Activated CD4-positive, alpha-beta T cell treated with anti-CD3 and anti-CD28 coated beads, Interleukin-2, Interleukin-6, amounts not matched to agents 100 ng/mL and 50 ng/mL, durations not matched to agents 16 hours and 8 hours (primary cell): Measurements from ENCODE around the gene TCF7L1.
"Not testable (repeated sequence)": the region's sequence is repeated elsewhere in the genome, so short reads cannot be mapped to it uniquely, and the experiment has no call there.

Experiments used
- DNase-seq: peaks from one replicate; pipeline ENCODE4 v3.0.0-alpha.2; 2020

The TCF7L1 gene, protein sequence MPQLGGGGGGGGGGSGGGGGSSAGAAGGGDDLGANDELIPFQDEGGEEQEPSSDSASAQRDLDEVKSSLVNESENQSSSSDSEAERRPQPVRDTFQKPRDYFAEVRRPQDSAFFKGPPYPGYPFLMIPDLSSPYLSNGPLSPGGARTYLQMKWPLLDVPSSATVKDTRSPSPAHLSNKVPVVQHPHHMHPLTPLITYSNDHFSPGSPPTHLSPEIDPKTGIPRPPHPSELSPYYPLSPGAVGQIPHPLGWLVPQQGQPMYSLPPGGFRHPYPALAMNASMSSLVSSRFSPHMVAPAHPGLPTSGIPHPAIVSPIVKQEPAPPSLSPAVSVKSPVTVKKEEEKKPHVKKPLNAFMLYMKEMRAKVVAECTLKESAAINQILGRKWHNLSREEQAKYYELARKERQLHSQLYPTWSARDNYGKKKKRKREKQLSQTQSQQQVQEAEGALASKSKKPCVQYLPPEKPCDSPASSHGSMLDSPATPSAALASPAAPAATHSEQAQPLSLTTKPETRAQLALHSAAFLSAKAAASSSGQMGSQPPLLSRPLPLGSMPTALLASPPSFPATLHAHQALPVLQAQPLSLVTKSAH

DNA sequence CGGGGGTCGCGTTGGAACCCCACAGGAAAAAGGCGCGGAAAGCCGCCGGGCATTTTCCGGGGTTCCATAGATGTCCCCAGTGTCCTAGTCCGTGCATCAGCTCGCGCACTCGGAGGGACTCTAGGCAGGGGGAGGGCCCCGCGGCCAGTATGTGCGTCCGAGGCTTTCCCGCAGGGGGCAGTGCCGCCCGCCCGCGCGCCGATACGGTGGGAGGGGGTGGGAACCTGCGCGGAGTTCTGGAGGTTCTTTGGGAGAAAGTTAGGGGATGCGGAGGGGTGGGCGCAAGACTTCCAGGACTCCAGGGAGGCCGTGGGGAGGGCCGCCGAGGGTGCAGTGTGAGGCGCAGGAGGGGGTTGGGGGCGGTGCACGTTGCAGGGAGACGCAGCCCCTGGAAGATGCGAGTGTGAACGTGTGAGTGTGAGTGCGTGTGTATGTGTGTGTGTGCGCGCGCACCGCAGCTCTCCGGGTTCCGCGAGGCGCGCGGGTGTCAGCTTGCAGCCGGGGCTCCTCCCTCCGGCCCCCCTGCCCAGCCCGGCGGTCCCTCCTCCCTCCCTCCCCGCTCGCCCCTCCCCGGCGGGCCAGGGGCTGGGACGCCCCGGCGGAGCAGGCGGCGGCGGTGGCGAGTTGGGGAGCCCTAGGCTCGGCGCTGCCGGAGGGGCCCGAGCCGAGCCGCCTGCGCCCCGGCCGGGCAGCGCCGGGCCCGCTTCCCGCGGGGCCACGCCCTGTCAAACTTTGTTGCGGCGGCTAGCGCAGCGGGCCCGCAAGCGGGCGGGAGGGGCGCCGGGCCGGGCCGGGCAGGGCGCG, at the start of gene TCF7L1:
TCF7L1 (plus strand) TSS at position 559 of the 804 bp plus-strand sequence. CDS start 293 bp downstream, outside the sequence.
- DNase-seq = peak; percentile 33

DNA sequence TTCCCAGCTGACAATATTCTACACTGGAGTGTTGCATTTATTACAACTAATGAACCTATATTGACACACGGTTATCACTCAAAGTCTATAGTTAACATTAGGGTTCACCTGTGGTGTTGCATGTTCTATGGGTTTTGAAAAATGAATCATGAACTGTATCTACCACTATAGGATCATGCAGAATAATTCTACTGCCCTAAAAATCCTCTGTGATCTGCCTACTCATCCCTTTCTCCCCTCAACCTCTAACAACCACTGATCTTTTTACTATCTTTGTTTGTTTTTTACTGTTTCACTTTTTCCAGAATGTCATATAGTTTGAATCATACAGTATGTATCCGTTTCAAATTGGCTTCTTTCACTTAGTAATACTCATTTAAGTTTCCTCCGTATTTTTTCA, 47.6 kb upstream of the TCF7L1 start:
- no peak for DNase-seq

DNA sequence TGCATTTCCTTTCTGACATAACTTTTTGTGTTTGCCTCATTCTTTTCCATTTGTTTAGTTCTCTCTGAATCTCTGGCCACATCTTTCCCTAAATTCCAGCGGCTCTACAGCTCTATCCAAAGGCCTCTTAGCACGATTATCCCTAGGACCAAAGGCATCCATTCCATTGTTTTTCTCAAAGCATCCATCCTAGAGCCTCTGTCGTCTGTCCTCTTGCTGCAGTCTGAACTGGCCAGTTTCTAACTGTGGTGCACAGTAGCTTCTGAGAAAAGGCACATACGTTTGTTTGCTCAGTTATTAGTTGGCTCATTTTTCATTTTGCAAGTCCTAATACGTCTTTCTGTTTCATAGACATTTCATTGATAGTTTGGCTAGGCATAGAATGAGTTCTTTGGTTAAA, 45.7 kb upstream of the TCF7L1 start:
- no peak for DNase-seq

DNA sequence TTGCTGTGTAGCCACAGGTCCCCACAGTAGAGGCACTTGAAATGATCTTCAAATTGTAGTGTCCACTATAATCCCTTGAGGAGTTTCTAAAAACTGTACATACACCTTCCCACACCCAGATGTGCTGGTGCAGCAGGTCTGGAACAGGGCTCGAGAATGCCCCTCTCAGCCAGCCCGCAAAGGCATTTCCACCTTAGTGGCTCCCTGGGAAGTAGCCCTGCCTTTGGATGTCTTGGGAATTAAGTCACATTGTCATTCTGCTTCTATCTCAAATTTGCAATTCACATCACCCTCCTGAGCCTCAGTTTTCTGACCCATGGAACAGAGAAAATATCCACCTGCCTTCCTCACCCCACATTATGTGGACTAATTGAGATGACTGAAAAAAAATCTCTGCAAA, 44.3 kb upstream of the TCF7L1 start:
- DNase-seq = no peak

DNA sequence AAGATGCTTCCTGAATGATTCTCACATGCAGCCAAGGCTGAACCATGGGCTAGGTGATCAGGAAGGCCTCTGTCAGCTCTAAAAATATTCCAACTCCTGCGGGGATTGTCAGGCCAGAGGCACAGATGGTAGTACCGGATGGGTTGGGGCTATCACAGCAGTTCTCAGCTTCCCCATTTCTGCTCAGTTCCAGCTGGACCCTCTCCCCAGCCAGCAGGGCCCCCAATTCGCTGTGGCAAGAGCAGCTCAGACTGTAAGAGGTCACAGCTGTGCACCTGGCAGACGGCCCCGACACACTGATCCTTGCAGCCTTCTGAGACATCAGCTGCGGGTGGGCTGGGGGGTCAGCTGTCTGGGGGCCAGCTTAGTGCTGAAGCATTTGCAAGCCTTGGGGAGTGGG, 43.6 kb upstream of the TCF7L1 start:
- DNase-seq = no peak

DNA sequence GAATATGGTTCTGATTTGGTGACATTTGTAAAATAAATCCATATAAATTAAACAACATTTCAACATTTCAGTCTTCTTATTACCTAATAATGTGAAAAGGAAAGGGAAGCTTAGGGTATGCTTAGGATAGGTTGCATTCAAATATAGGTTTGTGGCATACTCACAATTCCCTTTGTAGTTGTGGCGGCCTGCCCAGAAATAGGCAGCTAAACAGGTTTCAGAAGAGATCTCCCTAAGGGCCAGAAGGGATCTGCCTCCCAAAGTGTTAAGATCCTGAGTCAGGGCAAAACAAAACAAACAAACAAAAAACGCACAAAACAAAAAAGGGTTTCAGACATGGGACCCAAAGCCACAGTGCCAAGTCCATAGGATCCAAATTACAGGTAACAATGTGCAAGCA, 41.4 kb upstream of the TCF7L1 start:
- no peak for DNase-seq

DNA sequence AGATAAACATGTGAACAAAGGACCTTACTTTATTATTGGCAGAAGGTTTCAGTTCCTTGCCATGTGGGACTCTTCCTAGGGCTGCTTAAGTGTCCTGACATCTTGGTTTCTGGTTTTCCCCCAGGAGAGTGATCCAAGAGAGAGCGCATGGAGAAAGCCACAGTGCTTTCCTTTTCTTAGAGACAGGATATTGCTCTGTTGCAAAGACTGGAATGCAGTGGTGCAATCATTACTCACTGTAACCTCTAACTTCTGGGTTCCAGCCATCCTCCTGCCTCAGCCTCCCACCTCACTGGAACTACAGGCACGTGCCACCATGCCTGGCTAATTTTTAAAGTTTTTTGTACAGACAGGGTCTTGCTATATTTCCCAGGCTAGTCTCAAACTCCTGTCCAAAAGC, 38.1 kb upstream of the TCF7L1 start:
- no peak for DNase-seq

DNA sequence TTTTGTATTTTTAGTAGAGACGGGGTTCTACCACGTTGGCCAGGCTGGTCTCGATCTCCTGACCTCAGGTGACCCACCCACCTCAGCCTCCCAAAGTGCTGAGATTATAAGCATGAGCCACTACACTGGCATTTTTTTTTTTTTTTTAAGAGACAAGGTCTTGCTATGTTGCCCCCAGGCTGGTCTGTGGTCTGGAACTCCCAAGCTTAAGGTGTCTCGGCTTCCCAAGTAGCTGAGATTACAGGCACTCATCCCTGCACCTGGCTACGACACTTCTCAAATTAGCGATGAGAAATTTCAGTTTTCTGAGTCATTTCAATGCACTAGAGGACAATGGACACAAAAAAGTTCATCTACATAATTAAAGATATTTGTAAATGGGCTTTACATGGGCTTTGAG, 36.6 kb upstream of the TCF7L1 start:
- DNase-seq = no peak

DNA sequence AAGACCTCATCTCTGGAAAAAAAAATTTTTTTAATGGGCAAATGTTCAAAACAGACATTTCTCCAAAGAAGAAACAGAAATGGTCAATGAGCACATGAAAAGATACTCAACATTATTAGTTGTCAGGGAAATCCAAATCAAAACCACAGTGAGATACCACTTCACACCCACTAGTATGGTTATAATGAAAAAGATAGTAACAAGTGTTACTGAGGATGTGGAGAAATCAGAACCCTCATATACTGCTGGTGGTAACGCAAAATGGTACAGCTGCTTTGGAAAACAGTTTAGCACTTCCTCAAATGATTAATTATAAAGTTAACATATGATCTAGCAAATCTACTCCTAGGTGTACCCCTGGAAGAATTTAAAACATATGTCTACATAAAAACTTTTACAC, 29.0 kb upstream of the TCF7L1 start:
- no peak for DNase-seq

DNA sequence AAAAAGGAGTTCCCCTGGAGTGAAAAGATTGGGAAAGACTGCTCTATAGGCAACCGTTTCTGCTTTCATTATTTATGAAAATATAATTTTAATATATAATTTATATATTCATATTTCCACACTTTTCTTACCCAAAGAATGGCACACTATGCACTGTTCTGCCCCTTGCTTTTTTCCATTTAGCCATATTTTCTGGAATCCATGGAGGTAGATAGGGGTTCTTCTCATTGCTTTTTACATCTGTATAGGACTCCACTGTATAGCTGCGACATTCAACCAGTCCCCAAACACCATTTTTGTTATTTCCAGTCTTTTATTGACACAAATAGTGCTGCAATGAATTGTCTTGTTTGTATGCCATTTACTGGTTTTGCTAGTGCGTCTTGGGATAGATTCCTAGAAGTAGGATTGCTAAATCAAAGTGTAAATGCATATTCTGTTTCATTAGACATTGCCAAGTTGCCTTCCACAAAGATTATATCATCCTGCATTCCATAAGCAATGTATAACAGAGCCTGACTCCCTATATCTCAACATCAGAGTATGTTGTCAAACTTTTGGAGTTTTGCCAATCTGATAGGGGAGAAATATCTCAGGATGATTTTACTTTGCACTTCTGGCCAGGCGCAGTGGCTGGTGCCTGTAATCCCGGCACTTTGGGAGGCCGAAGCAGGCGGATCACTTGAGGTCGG, 26.6 kb upstream of the TCF7L1 start:
- DNase-seq = no peak

DNA sequence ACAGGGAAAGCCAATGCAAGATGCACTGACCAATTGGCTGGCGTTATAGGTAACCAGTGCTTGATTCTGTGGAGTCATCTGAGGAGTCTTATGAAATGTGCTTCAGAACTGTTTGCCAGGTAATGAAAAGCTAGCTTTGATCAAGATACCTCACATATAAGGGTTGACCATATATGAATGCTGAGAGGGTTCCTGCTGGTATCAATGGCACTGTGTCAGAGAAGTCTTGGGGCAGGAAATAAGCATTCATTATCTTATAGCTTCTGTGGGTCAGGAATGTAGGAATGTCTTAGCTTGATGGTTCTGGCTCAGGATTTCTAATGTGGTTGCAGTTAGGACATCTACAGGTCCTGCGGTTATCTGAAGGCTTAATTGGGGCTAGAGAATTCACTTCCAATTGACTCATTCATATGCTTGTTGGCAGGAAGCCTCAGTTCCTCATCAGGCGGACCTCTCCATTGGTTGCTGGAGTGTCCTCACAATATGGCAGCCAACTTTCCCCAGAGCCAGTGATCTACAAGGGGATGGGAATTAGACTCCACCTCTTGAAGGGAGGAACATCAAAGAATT, 22.1 kb upstream of the TCF7L1 start:
- DNase-seq = no peak

DNA sequence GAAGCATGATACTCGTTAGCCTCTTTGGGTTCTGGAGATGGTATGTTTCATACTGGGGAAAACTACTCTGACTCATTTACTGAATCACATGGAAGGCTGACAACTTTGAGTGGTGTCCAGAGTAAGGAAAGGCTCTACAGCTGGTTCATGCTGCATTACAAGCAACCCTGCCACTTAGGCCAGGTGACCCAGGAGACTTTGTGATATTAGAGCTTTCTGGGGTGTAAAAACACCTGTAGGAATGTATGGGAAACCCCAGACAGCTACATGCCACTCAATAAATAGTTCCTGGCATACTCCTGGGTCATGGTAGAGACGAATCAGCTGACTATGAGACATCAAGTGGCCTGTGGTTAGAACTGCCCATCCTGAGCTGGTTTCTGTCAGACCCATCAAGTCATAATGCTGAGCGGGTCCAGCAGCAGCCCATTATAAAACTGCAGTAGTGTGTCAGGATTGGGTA, 21.3 kb upstream of the TCF7L1 start:
- DNase-seq = no peak

DNA sequence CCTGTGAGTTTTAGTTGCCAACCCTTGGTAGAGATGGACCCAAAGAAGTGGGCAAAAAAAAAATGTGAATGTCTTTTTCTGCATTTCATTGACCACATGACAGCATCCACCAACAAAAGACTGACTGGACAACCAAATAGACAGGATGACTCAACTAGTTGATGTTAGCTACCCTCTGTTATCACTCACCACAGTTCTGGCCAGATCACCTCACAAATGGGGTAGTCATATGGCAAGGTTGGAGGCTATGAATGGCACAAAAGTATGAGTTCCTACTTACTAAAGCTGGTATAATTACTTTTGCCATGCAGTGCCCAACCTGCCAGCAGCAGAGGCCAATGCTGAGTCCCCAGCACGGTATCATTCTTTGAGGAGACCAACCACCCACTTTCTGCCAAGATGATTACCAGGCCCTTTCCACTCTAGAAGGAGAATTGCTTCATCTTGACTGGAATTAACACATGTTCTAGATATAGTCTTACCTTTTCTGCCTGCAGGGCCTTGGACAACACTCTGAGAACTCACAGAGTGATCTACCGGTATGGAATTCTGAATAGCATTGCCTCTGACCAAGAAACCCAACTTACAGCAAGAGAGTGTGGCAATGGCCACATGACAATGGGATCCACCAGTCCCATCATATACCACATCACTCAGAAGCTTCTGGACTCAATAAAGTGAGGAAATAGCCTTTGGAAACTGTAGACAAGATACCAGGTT, 20.1 kb upstream of the TCF7L1 start:
- DNase-seq = no peak

DNA sequence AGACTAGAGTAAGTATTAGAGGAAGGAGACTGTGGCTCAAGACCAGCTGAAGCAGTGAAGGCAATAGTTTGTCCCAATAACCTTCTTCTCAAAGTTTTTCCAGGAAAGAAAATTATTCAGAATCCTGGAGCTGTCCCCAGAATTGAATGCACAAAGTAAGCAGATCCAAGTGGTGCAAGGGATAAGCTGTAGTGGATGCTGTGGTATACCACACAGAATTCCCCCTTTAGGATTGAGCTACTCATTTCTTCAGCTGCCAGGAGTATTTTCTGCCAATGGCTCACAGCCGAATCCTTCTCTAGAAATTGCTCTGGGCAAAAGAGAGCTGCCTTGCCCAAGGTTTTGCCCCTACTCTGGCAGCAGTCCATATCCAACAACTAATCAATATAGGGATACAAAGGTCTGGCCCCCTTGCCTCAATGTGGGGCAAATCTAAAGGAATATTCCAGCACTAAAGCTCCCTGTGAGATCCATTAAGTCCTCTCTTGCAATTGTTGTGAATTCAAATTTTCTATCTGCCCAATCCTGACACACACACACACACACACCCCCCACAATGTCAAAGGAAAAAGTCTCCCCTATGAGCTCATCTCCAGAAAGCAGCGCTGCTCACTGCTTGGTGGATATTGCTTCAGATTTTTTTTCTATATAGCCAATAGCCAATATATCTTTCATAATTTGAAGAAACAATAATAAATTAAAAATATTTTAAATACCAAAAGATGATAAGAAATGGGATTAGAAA, 18.4 kb upstream of the TCF7L1 start:
- DNase-seq = no peak

DNA sequence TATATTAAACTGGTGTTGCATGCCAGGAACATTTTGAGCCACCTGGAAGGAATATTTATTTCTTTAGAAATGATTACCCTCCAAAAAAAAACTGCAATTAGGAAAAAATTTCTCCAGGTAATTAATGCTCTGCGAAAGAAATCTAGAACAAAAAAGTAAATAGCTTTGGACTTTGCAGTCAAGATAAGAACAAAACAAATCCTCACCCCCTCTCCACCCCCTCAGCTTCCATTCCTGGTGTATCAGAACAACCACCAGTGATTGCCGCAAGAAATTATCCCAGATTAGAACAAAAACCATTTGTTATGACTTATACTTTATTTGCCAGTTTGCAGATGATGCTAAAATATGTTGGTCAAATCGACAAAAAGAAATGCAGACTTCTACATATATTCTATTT, 17.0 kb upstream of the TCF7L1 start:
- DNase-seq = no peak

DNA sequence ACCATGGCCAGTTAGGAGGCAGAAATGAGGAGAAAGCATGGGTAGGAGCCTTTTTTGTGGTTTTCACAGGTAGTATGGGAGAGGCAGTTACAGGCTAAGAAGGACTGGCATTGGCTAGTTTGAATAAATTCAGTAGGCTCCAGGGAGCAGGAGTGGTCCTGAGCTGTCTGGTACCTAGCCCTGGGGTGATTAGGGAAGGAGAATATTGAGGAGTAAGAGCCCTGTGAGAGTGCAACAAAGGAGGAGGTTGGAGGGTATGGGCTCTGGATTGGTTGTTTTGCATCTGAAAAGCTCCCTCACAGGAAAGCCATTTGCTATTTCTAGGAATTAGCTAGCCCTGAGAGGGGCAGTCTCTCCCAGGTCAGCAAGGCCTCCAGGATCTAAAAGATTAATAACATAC, 13.3 kb upstream of the TCF7L1 start:
- DNase-seq = no peak

DNA sequence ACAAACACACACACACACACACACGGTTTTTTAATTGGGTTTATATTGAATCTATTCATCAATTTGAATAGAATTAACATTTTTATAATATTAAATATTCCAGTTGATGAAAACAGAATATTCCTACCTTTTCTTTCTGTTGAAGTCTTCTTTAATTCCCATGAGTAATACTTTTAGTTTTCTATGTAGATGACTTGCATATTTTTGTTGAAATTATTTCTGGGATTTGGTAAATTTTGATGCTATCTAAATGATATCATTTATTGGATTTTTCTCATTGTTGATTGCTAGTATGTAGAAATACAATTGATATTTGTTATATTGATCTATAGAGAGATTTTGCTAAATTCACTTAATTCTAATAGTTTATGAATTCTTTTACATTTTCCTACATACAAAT, 12.8 kb upstream of the TCF7L1 start:
- no peak for DNase-seq

DNA sequence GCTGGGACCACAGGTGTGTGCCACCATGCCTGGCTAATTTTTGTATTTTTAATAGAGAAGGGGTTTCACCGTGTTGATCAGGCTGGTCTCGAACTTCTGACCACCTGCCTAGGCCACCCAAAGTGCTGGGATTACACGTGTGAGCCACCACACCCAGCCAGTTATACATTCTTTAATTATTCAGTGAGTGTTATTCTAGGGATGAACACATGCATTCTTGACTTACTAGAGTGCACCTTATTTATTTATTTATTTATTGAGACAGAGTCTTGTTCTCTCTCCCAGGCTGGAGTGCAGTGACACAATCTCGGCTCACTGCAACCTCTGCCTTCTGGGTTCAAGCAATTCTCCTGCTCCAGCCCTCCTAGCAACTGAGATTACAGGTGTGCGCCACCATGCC, 6.7 kb upstream of the TCF7L1 start:
- not testable (repeated sequence) for DNase-seq

DNA sequence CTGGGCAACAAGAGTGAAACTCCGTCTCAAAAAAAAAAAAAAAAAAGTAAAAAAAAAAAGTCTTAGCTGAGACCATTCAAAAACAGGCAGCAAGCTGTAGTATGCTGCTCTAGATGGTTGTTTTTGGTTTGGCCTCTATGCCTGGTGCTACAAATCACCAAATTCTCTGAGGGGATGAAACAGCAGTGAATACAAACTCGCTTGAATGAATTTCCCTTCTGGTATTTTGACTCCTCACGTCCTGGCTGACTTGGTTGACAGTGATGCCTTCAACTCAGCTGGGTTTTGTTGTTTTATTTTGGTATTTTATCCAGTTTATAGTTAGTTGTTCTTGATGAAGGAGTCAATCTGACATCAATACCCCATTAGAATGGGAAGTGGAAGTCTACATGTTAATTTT, 3.3 kb upstream of the TCF7L1 start:
- no peak for DNase-seq

DNA sequence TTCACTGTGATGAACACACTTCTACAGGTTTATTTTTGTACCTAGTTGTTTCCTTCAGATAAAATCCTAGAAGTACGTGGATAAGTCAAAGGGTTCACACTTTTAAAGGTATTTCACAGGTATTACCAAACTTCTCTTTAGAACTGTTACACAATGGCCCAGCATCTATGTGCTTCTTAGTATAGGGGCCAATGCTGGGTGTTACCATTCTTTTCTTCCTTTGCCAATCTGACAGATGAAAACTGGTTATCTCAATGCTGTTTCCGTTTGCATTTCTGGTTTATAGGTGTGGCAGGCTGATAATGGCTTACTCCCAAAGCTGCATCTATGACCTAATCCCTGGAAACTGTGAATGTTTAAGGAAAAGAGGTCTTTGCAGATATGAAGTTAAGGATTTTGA, 2.8 kb upstream of the TCF7L1 start:
- no peak for DNase-seq

DNA sequence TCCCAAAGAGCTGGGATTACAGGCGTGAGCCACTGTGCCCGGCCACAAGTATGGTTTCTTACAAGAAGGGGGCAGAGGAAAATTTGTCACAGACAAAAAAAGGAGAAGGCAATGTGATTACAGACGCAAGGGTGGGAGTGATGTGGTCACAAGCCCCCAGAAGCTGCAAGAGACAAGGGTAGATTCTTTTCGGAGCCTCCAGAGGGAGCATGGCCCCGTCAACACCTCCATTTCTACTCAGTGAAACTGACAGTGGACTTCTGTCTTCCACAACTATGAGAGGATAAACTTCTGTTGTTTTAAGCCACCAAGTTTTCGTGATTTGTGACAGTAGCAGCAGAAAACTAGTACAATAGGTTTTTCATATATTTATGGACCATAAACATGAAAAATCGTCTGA, 2.1 kb upstream of the TCF7L1 start:
- no peak for DNase-seq
